ENCODE measurements around the gene PRPF8.
A peak's percentile ranks its signal among the peaks of the same experiment; 100 is the strongest.
"Not testable (repeated sequence)": the region's sequence is repeated elsewhere in the genome, so short reads cannot be mapped to it uniquely, and the experiment has no call there.

PRPF8 gene

DNA sequence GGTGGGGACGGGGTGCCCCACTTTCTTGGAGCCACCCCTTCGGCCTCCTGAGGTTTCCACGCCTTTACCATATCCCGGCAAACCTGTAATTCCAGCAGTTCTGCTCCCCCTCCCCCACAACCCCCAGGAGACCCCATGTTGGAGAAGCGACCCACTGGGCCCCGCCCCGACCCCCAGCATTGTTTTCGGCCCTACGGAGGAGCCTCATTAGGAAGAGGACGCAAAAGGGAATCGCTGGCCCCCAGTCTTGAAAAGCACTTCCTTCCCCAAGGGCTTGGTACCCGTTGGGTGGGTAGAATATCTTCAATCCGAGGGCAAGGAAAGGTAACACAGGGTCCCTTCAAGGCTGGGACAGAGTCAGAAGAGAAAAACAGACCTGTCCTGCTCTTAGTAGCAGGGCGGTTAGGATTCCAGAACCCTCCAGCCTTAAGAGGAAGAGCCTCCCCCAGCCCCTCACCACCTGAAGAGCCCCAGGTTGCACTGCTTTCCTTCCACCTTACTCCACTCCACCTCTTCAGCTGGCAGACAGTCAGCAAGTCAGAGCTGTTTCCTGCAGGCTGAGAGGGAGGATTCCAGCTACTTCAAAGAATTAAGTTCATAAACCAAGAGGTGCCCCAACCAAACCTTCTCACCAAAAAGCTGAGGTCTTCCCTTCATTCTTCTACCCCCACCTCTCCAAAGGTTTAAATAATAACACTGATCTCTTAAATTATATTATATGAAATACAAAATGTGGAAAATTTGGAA lies 26.3 kb upstream of the PRPF8 start:
- no peak for DNase-seq
- Histone ChIP-seq H3K4me3 (ENCODE audit: low read depth, low read length) (peak overlapping the region; percentile 55), H3K36me3 (replicated peaks) (peaks cover 44% of the 10 kb centered on the region), H3K27me3 (replicated peaks) (no peaks in the 10 kb centered on the region), H3K27ac (no peak overlapping the region)
- TF ChIP-seq, protein P1, sequence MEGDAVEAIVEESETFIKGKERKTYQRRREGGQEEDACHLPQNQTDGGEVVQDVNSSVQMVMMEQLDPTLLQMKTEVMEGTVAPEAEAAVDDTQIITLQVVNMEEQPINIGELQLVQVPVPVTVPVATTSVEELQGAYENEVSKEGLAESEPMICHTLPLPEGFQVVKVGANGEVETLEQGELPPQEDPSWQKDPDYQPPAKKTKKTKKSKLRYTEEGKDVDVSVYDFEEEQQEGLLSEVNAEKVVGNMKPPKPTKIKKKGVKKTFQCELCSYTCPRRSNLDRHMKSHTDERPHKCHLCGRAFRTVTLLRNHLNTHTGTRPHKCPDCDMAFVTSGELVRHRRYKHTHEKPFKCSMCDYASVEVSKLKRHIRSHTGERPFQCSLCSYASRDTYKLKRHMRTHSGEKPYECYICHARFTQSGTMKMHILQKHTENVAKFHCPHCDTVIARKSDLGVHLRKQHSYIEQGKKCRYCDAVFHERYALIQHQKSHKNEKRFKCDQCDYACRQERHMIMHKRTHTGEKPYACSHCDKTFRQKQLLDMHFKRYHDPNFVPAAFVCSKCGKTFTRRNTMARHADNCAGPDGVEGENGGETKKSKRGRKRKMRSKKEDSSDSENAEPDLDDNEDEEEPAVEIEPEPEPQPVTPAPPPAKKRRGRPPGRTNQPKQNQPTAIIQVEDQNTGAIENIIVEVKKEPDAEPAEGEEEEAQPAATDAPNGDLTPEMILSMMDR (IDR thresholded peaks at IDR 0.05; ENCODE audit: low read depth, low read length, missing control alignments): no peak
- in situ Hi-C loops (cut with HindIII; ENCODE audit: low pct_ligation_motif_present, low sequenced_read_pairs): loop anchor here (10.0 kb wide), 1 partner anchor 74 kb away; no protein-coding TSS in a partner anchor

DNA sequence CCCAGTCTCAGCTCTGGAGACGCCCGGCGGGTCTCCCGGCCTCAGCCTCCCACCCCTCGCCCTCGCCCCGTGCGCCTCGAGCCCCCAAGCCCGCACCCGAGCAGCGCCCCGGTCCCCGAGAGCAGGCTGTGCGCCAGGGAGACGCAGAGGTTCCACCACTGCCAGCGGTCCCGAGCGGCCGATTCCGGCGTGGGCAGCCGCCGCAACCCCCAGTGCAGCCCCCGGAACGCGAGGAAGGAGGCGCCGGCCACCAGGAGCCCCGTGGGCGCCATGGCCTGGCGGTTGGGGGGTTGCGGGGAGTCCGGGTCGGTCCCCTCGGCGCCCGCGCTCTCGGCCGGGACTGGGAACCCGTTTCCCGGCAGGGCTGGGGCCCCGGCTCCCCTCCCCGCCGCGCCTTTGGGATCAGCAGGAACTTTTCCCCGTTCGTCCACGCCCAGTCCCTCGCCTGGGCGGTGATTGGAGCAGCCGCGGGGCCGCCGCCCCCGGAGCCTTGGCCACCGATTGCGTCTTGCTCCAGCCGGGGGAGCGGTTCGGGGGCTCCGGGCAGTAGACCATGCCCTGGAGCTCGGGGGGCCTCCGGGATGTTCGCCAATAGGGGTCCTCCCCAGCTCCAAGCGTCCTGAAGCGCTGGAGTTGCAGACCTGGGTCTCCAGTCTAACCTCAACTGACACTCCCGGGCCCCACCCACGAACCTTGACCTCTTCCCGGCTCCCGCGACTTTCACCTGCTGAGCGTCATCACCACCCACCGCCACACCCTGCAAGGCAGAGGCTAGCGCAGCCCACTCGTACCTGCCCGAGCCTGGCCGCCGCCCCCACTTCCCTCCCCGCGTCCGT lies 25.5 kb upstream of the PRPF8 start, which contains the start of gene TLCD2:
TLCD2 (minus strand) TSS at position 407 of the 836 bp plus-strand sequence; CDS start at position 272, 135 bp downstream.
- Histone ChIP-seq H3K27me3 (replicated peaks) (no peaks in the 10 kb centered on the region), H3K36me3 (replicated peaks) (peaks cover 40% of the 10 kb centered on the region), H3K4me3 (ENCODE audit: low read depth, low read length) (peak within 1 kb of the TSS; percentile 55), H3K27ac (no peak within 1 kb of the TSS)
- peak; percentile 55 for DNase-seq
- in situ Hi-C loops (cut with HindIII; ENCODE audit: low pct_ligation_motif_present, low sequenced_read_pairs): loop anchor here (10.0 kb wide), 1 partner anchor 75 kb away; no protein-coding TSS in a partner anchor
- TF ChIP-seq, protein P1 (IDR thresholded peaks at IDR 0.05; ENCODE audit: low read depth, low read length, missing control alignments): no peak

DNA sequence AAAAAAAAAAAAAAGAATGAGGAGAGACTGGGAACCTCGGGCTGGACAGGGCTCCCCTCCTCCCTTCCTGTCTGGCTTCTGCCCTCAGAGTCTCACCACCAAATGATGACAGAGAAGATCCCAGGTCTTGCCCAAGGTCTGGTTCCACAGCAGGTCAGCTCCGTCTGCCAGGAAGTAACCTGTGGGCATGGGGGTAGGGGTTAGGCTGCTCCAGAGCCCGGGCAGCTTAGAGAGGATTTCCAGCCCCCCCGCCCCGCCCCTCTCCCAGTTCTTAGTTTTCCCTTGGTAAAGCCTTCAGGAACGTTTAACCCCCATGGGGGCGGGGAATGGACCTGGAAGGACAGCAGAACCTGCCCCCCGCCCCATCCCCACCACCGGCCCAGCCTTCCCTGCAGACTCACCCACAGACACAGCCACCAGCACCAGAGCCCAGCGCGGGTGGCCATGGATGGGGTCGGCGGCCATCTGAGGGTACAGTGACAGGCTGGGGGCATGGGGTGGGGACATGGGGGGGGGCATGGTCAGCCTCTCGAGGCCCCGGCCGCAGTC lies 24.8 kb upstream of the PRPF8 start:
- H3K36me3 ChIP-seq (replicated peaks): peaks cover 35% of the 10 kb centered on the region
- no peaks in the 10 kb centered on the region for H3K27me3 ChIP-seq (replicated peaks)
- no peak for DNase-seq
- H3K4me3 ChIP-seq (ENCODE audit: low read depth, low read length): peak overlapping the region; percentile 55
- in situ Hi-C loops (cut with HindIII; ENCODE audit: low pct_ligation_motif_present, low sequenced_read_pairs): no loop called here
- TF ChIP-seq, protein P1 (IDR thresholded peaks at IDR 0.05; ENCODE audit: low read depth, low read length, missing control alignments): no peak
- no peak overlapping the region for H3K27ac ChIP-seq

DNA sequence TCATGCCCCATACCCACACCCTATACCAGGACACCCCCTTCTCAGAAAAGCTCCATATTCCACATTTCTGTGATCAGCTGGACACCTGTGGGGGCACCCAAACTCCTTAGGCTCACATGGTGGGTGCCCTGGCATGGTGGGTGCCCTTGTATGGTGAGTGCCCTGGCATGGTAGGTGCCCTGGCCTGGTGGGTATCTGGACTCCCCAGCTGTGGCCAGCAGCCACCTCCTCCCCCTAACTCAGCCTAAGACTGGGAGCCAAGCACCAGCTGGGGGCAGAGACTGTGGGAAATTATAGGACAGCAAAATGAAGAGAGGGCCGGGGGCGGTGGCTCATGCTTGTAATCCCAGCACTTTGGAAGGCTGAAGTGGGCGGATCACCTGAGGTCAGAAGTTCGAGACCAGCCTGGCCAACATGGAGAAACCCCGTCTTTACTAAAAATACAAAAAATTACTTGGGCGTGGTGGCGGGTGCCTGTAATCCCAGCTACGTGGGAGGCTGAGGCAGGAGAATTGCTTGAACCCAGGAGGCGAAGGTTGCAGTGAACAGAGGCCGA lies 24.2 kb upstream of the PRPF8 start:
- peaks cover 29% of the 10 kb centered on the region for H3K36me3 ChIP-seq (replicated peaks)
- in situ Hi-C loops (cut with HindIII; ENCODE audit: low pct_ligation_motif_present, low sequenced_read_pairs); H3K27ac ChIP-seq; H3K4me3 ChIP-seq (ENCODE audit: low read depth, low read length); H3K27me3 ChIP-seq (replicated peaks); DNase-seq: not testable (repeated sequence)

DNA sequence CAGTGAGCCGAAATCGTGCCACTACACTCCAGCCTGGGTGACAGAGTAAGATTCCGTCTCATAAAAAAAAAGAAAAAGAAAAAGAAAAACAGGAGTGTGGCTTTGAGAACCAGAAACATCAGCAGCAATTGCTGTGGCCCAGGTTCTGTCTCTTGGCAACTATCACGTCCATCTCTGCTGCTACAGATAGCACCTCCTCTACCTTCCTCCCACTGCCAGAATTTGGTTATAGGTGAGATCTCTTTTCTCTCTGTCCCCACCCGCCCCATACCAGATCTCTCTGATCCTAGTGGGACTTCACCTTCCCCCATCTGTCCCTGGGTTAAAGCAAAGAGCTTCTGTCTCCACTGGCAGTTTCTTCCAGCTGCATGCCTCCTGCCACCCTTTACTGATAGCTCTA lies 22.4 kb upstream of the PRPF8 start:
- in situ Hi-C loops (cut with HindIII; ENCODE audit: low pct_ligation_motif_present, low sequenced_read_pairs): no loop called here
- TF ChIP-seq, protein P1 (IDR thresholded peaks at IDR 0.05; ENCODE audit: low read depth, low read length, missing control alignments): no peak
- no peak overlapping the region for H3K27ac ChIP-seq
- peaks cover 11% of the 10 kb centered on the region for H3K36me3 ChIP-seq (replicated peaks)
- H3K27me3 ChIP-seq (replicated peaks): no peaks in the 10 kb centered on the region
- H3K4me3 ChIP-seq (ENCODE audit: low read depth, low read length): no peak overlapping the region
- no peak for DNase-seq
